HG03196 (cell line): ENCODE results near the gene RTL10.
"Not testable (repeated sequence)": the region's sequence is repeated elsewhere in the genome, so short reads cannot be mapped to it uniquely, and the experiment has no call there.

Experiments used
- ATAC-seq: cut with Tn5 transposase; IDR thresholded peaks from one replicate; pipeline ENCODE4 v1.9.1; 2021; ENCODE audit not compliant: unreplicated experiment

Gene RTL10

GRCh38 chr22:19890502-19891316 lies 36.0 kb upstream of the RTL10 start:
- ATAC-seq, result no peak

GRCh38 chr22:19889951-19890350 lies 35.3 kb upstream of the RTL10 start:
- no peak for ATAC-seq

- ATAC-seq, result no peak
These were observed 33.6 kb upstream of the RTL10 start for GRCh38 chr22:19888131-19888746.

GRCh38 chr22:19887256-19887985 lies 32.7 kb upstream of the RTL10 start:
- no peak for ATAC-seq

GRCh38 chr22:19886605-19887255 lies 32.1 kb upstream of the RTL10 start:
- ATAC-seq, result no peak

GRCh38 chr22:19885841-19886592 lies 31.3 kb upstream of the RTL10 start:
- no peak for ATAC-seq

GRCh38 chr22:19884954-19885751 lies 30.5 kb upstream of the RTL10 start:
- ATAC-seq, result no peak

GRCh38 chr22:19884161-19884953 lies 29.7 kb upstream of the RTL10 start:
- no peak for ATAC-seq

- ATAC-seq, result not testable (repeated sequence)
These were observed 28.8 kb upstream of the RTL10 start for GRCh38 chr22:19883446-19883845.

- no peak for ATAC-seq
These were observed 28.0 kb upstream of the RTL10 start for GRCh38 chr22:19882446-19883381.

GRCh38 chr22:19880786-19881569 lies 26.3 kb upstream of the RTL10 start:
- ATAC-seq, result no peak

- no peak for ATAC-seq
These were observed 25.5 kb upstream of the RTL10 start for GRCh38 chr22:19879992-19880785.

- no peak for ATAC-seq
These were observed 24.9 kb upstream of the RTL10 start for GRCh38 chr22:19879643-19879991.

GRCh38 chr22:19879246-19879570 lies 24.5 kb upstream of the RTL10 start:
- ATAC-seq, result no peak

- ATAC-seq, result no peak
These were observed 24.0 kb upstream of the RTL10 start for GRCh38 chr22:19878461-19879245.
